K562 (cell line): ENCODE results near the gene TACC3. TPM values are rescaled to one million over a fixed set of nuclear protein-coding genes. Genes with fewer than 3 reads are reported as not detected.
A peak's percentile ranks its signal among the peaks of the same experiment; 100 is the strongest.

Experiments used
- ATAC-seq: fragments of 200-7000 bp; cut with Tn5 transposase; 3 replicates; pipeline ENCODE4 v1.9.1; 2020; ENCODE audit warnings: moderate library complexity
- BruUV-seq: library from RNA; stranded (reverse); fragments of 400-500 nt; replicated peaks from 2 replicates; lab custom pipeline; 2021; lab: Mats Ljungman, UMichigan
- CTCF ChIA-PET: fragments of 300-600 bp; formaldehyde crosslinking; extraction: SDS; loops from one replicate; lab custom pipeline; 2021; ENCODE audit warnings: low intra/inter-chr PET ratio; lab: Yijun Ruan, JAX
- POLR2A ChIA-PET: fragments of 300-600, 350-650 bp; sonication (Branson Sonifier 250); formaldehyde crosslinking; extraction: SDS; loops from one replicate; lab custom pipeline; 2021; ENCODE audit warnings: antibody characterized with exemption, inconsistent platforms; lab: Yijun Ruan, JAX
- DNase-seq, 4 experiments: peaks; one replicate each; pipeline versions ENCODE4 v3.0.0 to v3.0.0-alpha.2; 2011 to 2018; ENCODE audit warnings: low spot score in 3 of 4, mixed read lengths in 3 of 4; ENCODE audit errors: extremely low read depth in 1 of 4
- FAIRE-seq: peaks from 2 replicates; lab custom pipeline; 2011; peaks lifted over from hg19 to GRCh38; lab: Jason Lieb, UNC
- H2AFZ ChIP-seq: 2 replicates; pipeline ENCODE4 v1.6.0; 2011; ENCODE audit warnings: low read depth, low read length, control low read depth, inconsistent platforms
- H3K27ac ChIP-seq: fragments of 200-600 bp; 3 replicates; pipeline ENCODE4 v1.8.0; 2011; ENCODE audit warnings: low read depth, mild to moderate bottlenecking, control low read depth, inconsistent platforms, low read length, moderate library complexity, mixed read lengths; ENCODE audit errors: extremely low read depth
- H3K27me3 ChIP-seq, 2 experiments: fragments of 300-600 bp in 1 of 2; 2 replicates in 1 of 2; 3 replicates in 1 of 2; pipeline versions ENCODE4 v1.6.0 to v1.8.0; 2011; ENCODE audit warnings: inconsistent platforms in 2 of 2, low read length in 2 of 2, mild to moderate bottlenecking in 1 of 2, mixed read lengths in 1 of 2, moderate library complexity in 1 of 2; ENCODE audit not compliant: control insufficient read depth in 2 of 2, insufficient read depth in 2 of 2
- H3K36me3 ChIP-seq: fragments of 300-600 bp; 3 replicates; pipeline ENCODE4 v1.8.0; 2011; ENCODE audit warnings: mild to moderate bottlenecking, low read length, inconsistent platforms; ENCODE audit not compliant: control insufficient read depth, insufficient read depth
- H3K4me1 ChIP-seq, 2 experiments: fragments of 200-600 bp in 1 of 2; replicated peaks in 1 of 2; 2 replicates in 1 of 2; 3 replicates in 1 of 2; pipeline versions ENCODE4 v1.5.1 to v1.8.0; 2011; ENCODE audit warnings: inconsistent platforms in 2 of 2, low read length in 2 of 2, mild to moderate bottlenecking in 1 of 2, mixed read lengths in 1 of 2, moderate library complexity in 1 of 2; ENCODE audit not compliant: control insufficient read depth in 2 of 2, insufficient read depth in 2 of 2
- H3K4me2 ChIP-seq: 2 replicates; pipeline ENCODE4 v1.6.1; 2011; ENCODE audit warnings: low read length, control low read depth, inconsistent platforms, mixed read lengths; ENCODE audit not compliant: insufficient read depth
- H3K4me3 ChIP-seq: fragments of 200-600 bp; sonication (generic), shearing (Covaris generic); 2 replicates; pipeline ENCODE4 v1.5.1; 2016; ENCODE audit warnings: control low read depth, inconsistent platforms
- H3K79me2 ChIP-seq: fragments of 200-600 bp; 3 replicates; pipeline ENCODE4 v1.8.0; 2011; ENCODE audit warnings: low read length, inconsistent platforms; ENCODE audit not compliant: control insufficient read depth, insufficient read depth
- H3K9ac ChIP-seq, 2 experiments: 2 replicates each; pipeline versions ENCODE4 v1.6.0 to v1.6.1; 2011; ENCODE audit warnings: low read depth in 2 of 2, low read length in 2 of 2, control low read depth in 1 of 2, inconsistent platforms in 1 of 2, mild to moderate bottlenecking in 1 of 2, mixed read lengths in 1 of 2; ENCODE audit not compliant: insufficient read depth in 1 of 2
- H3K9me1 ChIP-seq: one replicate; pipeline ENCODE4 v1.6.0; 2011; ENCODE audit warnings: inconsistent platforms, mild to moderate bottlenecking, low read length, moderate library complexity; ENCODE audit not compliant: control insufficient read depth, insufficient read depth
- H3K9me3 ChIP-seq: replicated peaks from 2 replicates; pipeline ENCODE4 v1.5.1; 2011; ENCODE audit warnings: low read depth, low read length, inconsistent platforms; ENCODE audit not compliant: control insufficient read depth, insufficient read depth
- H4K20me1 ChIP-seq: replicated peaks from 2 replicates; pipeline ENCODE4 v1.6.1; 2011; ENCODE audit warnings: low read length, inconsistent platforms, mixed read lengths; ENCODE audit not compliant: control insufficient read depth, insufficient read depth
- DACH1 ChIP-seq: fragments of 450-650 bp; IDR thresholded peaks from 2 replicates; pipeline ENCODE4 v1.6.1; 2018; ENCODE audit not compliant: partially characterized antibody
- KLF13 ChIP-seq: fragments of 450-650 bp; IDR thresholded peaks from 2 replicates; pipeline ENCODE4 v1.6.1; 2016; ENCODE audit warnings: missing genetic modification characterization, low read depth, mild to moderate bottlenecking, missing compliant biosample characterization, moderate library complexity, borderline replicate concordance
- MIER1 ChIP-seq: fragments of 450-650 bp; IDR thresholded peaks from 2 replicates; pipeline ENCODE4 v1.6.1; 2016; ENCODE audit warnings: antibody characterized with exemption, mild to moderate bottlenecking, low read depth
- SPI1 ChIP-seq: IDR thresholded peaks from 2 replicates; pipeline ENCODE4 v1.6.1; 2011; ENCODE audit warnings: low read depth, low read length, control low read depth, borderline replicate concordance
- TAF9B ChIP-seq: fragments of 450-650 bp; IDR thresholded peaks from 2 replicates; pipeline ENCODE4 v1.6.1; 2018; ENCODE audit warnings: mild to moderate bottlenecking; ENCODE audit not compliant: partially characterized antibody
- WGBS: fragments of 100-300 bp; shearing (Covaris generic); methylation state at CpG from one replicate; pipeline ENCODE4 v1.1.6; 2016; ENCODE audit warnings: low coverage, mixed read lengths; ENCODE audit not compliant: insufficient coverage; ENCODE audit errors: missing lambda C conversion rate; 5-methylcytosine and 5-hydroxymethylcytosine counted together
- in situ Hi-C: fragments of 300-500 bp; cut with MboI; formaldehyde crosslinking; loops from 4 replicates; pipeline ENCODE4 v1.15.0; 2018; ENCODE audit warnings: inconsistent platforms, mixed read lengths
- intact Hi-C: fragments of 100-400 bp; cut with micrococcal nuclease; formaldehyde crosslinking; loops from 2 replicates; pipeline ENCODE4 v1.14.2; 2022
- polyA plus RNA-seq, 8 experiments: library from polyadenylated mRNA; depleted of rRNA in 4 of 8; stranded (reverse) in 5 of 8; unstranded in 3 of 8; fragments of >200 nt; fragmentation: Nextera tagmentation in 2 of 8; fragmentation: Illumina TruSeq in 1 of 8; extraction: Ambion mirVana in 2 of 8; extraction: Trizol in 1 of 8; gene quantifications; 2 replicates each; pipeline versions ENCODE4 v1.2.1 to v1.2.3, GENCODE V29; 2011 to 2014; ENCODE audit warnings: inconsistent platforms in 1 of 8, missing spikeins in 1 of 8
- total RNA-seq, 7 experiments: library from RNA; depleted of rRNA in 6 of 7; stranded (reverse); fragments of >200 nt in 6 of 7; fragmentation: Illumina TruSeq in 2 of 7; extraction: Trizol in 2 of 7; gene quantifications; 2 replicates each; pipeline versions ENCODE4 v1.2.1 to v1.2.3, GENCODE V29; 2011 to 2021; ENCODE audit warnings: low replicate concordance in 1 of 7

TACC3 gene
- total and polyA plus RNA-seq, 9 of the 15 experiments (the other 6 are each of a cell fraction or from before 2014, with no cell fraction given): 1.9 to 122 (median 55.6) TPM

DNA sequence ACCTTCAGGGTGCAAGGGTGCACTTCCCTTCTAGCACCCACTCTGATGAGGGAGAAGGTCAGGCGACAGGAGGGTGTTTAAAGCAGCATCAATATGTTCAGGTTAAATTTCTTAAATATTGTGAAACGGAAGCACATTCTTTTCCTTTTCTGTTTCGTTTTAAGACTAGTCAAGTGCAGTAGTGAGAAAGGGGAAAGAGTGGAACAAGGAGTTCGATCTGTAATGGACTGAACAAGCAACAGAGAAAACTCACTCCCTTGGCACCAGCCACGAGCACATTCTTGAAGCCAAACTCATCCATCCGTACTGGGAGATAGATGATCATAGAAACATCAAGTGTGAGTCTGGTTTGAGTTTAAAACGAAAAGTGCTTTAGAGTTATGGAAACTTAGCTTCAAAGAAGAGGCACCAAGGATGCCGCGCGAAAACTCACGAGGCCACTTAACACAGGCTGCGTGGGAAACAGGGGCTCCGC lies 38.0 kb upstream of the TACC3 start:
- no peaks in the 10 kb centered on the region for H4K20me1 ChIP-seq
- H3K9me3 ChIP-seq: no peaks in the 10 kb centered on the region
- H3K9me1 ChIP-seq: peaks cover 3% of the 10 kb centered on the region
- TF ChIP-seq KLF13 (tag) (no peak), DACH1 (no peak), SPI1 (0 out of 2 replicates have a peak, but pooled peaks have one; percentile 6), TAF9B (no peak), MIER1 (0 out of 2 replicates have a peak, but pooled peaks have one; percentile 39)
- H3K36me3 ChIP-seq: no peaks in the 10 kb centered on the region
- WGBS: 26% methylated on average over 12 of the region's 13 CpGs
- H3K27me3 ChIP-seq: no peaks in the 10 kb centered on the region
- BruUV-seq: no TSS peak
- CTCF ChIA-PET: no interaction called here
- intact Hi-C loops: no loop called here
- H3K9ac ChIP-seq: peak overlapping the region; percentile 69 to 93
- in situ Hi-C loops: no loop called here
- peaks cover 8 to 35% of the 10 kb centered on the region in 2 experiments; a peak in 3 of 5 replicates for H3K4me1 ChIP-seq
- no peaks in the 10 kb centered on the region for H3K79me2 ChIP-seq
- DNase-seq: no peak
- peak overlapping the region; percentile 70 for H3K4me2 ChIP-seq
- no peak for ATAC-seq
- peak; percentile 84 for FAIRE-seq
- POLR2A ChIA-PET: interaction anchor here (0.7 to 1.4 kb wide), 3 partner anchors 12 to 208 kb away, joined by 3 to 5 read pairs (median 3); no protein-coding TSS in a partner anchor
- peak overlapping the region; percentile 84 for H2AFZ ChIP-seq
- peak overlapping the region; percentile 48 for H3K4me3 ChIP-seq
- H3K27ac ChIP-seq: peak overlapping the region; percentile 85; the same call in 2 of the 3 replicates
